Muscle of leg (tissue), 11 donors: ENCODE measurements around the gene TH. TPM values are rescaled to one million over a fixed set of nuclear protein-coding genes. Genes with fewer than 3 reads are reported as not detected.

Experiments used
- DNase-seq: peaks from one replicate; pipeline ENCODE4 v3.0.0; 2013
- H3K27ac ChIP-seq: one replicate; pipeline ENCODE4 v1.5.1; 2013; ENCODE audit warnings: mild to moderate bottlenecking, low read length, control low read depth
- H3K27me3 ChIP-seq: one replicate; pipeline ENCODE4 v1.6.1; 2013; ENCODE audit warnings: low read length; ENCODE audit not compliant: control insufficient read depth, insufficient read depth
- H3K36me3 ChIP-seq: one replicate; pipeline ENCODE4 v1.6.1; 2013; ENCODE audit warnings: low read length; ENCODE audit not compliant: control insufficient read depth, insufficient read depth
- H3K4me1 ChIP-seq: one replicate; pipeline ENCODE4 v1.6.1; 2013; ENCODE audit warnings: low read length; ENCODE audit not compliant: control insufficient read depth, insufficient read depth
- H3K4me3 ChIP-seq: one replicate; pipeline ENCODE4 v1.5.1; 2013; ENCODE audit warnings: low read length, control low read depth
- H3K9me3 ChIP-seq: replicated peaks from 2 replicates; pipeline ENCODE4 v1.6.1; 2013; ENCODE audit warnings: low read depth, low read length; ENCODE audit not compliant: control insufficient read depth
- WGBS: methylation state at CpG from one replicate; pipeline ENCODE4 v1.1.5; 2013; ENCODE audit warnings: missing lambda C conversion rate; ENCODE audit not compliant: insufficient coverage; 5-methylcytosine and 5-hydroxymethylcytosine counted together
- polyA plus RNA-seq, 8 donors: library from polyadenylated mRNA; unstranded; fragments of 120-200 nt; gene quantifications; one replicate each; pipeline versions ENCODE4 v1.2.1 to v1.2.3, GENCODE V29; 2013; ENCODE audit warnings: inconsistent platforms in 1 of 8, low replicate concordance in 1 of 8; ENCODE audit not compliant: insufficient read length in 8 of 8, insufficient read depth in 1 of 8
- total RNA-seq: library from RNA; stranded (reverse); fragments of 120-200 nt; gene quantifications from one replicate; pipeline ENCODE4 v1.2.4, GENCODE V29; 2013

TH gene
- total and polyA plus RNA-seq, 9 donors = 0.33 to 1.2 (median 0.58) TPM

DNA sequence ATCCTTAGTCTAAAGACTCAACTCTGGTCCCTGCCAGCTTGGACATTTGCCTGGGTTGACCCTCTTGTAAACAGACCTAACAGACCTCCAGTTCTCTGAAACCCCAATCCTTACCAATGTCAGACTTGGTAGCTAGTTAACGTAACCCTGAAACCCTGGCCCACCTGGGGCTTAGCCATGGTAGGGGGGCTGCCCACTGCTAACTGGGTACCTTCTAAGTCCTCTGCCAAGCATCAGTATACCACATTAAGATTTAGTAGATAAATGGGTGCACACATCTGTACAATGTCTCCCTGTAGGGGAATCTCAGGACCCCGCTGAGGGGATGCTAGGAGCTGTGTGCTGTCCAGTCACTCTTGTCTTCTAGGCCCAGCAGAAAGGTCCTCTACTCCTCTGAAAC, 29.9 kb upstream of the TH start:
- 100% methylated on average over 1 of the region's 2 CpGs for WGBS
- Histone ChIP-seq H3K9me3 (no peaks in the 10 kb centered on the region), H3K36me3 (no peaks in the 10 kb centered on the region), H3K27ac (no peak overlapping the region), H3K27me3 (peaks cover 2% of the 10 kb centered on the region), H3K4me3 (no peak overlapping the region), H3K4me1 (no peaks in the 10 kb centered on the region)
- DNase-seq = no peak

DNA sequence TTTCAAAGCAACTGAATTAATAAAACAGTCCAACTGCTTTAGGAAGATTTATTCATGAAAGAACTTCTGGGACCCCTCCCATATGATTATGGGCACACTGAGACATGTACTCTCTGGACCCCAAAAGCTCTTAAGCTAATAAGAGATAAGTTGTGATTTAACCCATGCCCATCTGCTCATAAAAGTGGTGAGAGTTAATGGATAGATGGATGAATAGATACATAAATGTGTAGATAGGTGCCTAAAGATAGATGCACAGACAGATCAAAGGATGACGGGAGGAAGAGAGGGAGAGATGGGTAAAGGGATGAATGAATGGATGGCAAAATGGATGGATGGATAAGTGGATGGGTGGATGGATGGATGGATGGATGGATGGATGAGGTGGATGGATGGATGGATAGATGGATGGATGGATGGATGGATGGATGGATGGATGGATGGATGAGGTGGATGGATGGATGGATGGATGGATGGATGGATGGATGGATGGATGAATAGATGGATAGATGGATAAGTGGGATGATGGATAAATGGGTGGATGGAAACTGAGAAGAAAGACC, 29.4 kb upstream of the TH start:
- Histone ChIP-seq H3K9me3 (no peaks in the 10 kb centered on the region), H3K27me3 (peaks cover 2% of the 10 kb centered on the region), H3K4me1 (no peaks in the 10 kb centered on the region), H3K36me3 (no peaks in the 10 kb centered on the region), H3K4me3 (no peak overlapping the region), H3K27ac (no peak overlapping the region)
- DNase-seq = no peak
- WGBS = 100% methylated on average over 1 of the region's 1 CpG

DNA sequence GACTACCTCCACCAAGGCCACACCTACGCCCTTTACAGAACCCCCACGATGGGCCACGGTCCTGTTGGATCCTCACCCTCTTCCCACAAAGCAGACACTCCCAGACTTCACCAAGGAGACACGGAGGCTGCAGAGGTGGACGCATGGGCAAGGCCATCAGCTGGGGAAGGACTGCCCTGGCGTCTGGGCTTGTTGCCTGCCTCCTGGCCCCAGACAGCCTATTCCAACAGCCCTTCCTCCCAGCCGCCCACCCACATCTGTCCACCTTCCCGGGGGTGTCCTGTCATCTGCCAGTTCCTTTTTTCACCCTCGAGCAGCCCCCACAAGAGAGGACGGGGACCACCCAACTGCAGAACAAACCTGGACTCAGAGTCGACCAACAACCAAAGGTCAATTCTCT, 28.9 kb upstream of the TH start:
- 79% methylated on average over 5 of the region's 11 CpGs for WGBS
- peaks cover 2% of the 10 kb centered on the region for H3K27me3 ChIP-seq
- no peaks in the 10 kb centered on the region for H3K4me1 ChIP-seq
- no peak overlapping the region for H3K27ac ChIP-seq
- no peak for DNase-seq
- no peak overlapping the region for H3K4me3 ChIP-seq
- H3K36me3 ChIP-seq = no peaks in the 10 kb centered on the region
- H3K9me3 ChIP-seq = no peaks in the 10 kb centered on the region

DNA sequence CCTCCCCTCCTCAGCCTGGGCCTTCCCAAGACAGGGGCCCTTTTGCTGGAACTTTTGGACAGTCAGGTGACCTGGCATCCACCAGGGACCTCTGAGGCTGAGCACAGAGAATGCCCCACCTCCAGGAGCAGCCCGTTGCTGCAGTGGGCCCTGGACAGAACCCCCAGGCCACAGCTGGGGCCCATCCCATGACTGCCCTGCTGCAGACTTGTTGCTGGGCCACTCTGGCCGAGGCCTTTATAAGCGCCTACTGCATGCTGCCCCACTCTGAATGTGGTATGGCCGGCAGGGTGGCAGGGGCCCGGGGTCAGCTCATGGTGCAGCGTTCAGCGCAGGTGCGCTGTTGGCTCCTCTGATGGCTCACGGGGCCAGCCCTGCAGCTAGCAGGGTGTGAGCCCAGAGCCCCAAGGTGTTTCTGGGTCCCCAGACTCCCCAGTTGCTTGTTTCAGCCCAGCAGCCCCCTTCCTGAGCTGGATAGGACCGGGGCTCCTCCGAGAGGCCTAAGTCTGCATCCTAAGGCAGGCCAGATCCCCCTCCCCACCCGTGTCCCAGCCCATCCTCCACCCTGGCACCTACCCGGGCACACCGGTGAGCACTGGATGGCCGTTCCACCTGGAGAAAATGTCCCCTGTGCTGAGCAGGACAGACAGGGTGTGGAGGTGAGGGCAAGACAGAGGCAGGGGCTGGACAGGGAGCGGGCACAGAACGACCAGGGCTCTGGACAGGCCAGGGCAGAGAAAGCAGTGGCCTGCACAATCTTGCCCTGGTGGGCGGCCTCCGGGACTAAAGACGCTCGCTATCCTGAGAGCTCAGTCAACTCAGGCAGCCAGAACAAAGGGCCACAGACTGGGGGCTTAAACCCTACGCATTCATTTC, 28.1 kb upstream of the TH start:
- no peaks in the 10 kb centered on the region for H3K36me3 ChIP-seq
- DNase-seq = no peak

DNA sequence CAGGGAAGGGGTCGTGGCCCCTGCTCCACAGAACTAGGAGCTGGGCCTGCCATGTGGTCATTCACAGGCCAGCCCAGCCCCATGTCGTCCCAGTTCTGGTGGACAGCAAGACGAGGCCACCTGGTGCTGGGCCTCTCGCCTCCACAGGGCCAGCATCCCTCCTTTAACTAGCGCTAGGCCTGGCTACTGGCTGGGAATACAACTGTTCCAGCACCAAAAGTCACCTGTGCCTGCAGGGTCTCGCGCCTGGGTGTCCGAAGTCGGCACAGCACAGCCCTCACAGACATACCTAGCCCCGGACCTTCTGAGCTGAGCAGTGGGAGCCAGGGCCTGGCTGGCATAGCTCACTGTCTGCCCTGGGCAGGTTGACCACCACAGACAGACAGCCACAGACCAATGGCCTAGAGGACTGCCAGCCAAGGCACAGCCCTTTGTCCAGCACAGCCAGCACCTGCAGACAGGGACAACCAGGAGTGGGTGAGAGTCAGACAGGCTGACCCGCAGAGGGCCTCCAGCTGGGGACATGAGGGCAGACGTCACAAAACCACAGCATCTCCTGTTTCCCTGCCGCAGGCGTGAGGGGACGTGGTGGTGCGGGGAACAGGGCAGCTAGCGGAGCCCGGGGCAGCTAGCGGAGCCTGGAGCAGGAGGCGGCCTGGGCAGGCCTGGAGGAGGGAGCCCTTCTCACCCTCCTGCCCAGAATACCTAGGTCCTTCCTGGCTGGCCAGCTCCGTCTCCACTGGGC, 27.2 kb upstream of the TH start:
- Histone ChIP-seq H3K27me3 (peaks cover 2% of the 10 kb centered on the region), H3K4me3 (no peak overlapping the region), H3K9me3 (no peaks in the 10 kb centered on the region), H3K36me3 (no peaks in the 10 kb centered on the region), H3K4me1 (peaks cover 14% of the 10 kb centered on the region), H3K27ac (no peak overlapping the region)
- DNase-seq = no peak
- 64% methylated on average over 15 of the region's 21 CpGs for whole genome bisulfite sequencing

More for the DNA sequence above, 28.1 kb upstream of the TH start:
- no peak overlapping the region for H3K27ac ChIP-seq
- peaks cover 7% of the 10 kb centered on the region for H3K4me1 ChIP-seq
- no peak overlapping the region for H3K4me3 ChIP-seq
- no peaks in the 10 kb centered on the region for H3K9me3 ChIP-seq
- 86% methylated on average over 19 of the region's 22 CpGs for WGBS
- H3K27me3 ChIP-seq = peaks cover 2% of the 10 kb centered on the region

DNA sequence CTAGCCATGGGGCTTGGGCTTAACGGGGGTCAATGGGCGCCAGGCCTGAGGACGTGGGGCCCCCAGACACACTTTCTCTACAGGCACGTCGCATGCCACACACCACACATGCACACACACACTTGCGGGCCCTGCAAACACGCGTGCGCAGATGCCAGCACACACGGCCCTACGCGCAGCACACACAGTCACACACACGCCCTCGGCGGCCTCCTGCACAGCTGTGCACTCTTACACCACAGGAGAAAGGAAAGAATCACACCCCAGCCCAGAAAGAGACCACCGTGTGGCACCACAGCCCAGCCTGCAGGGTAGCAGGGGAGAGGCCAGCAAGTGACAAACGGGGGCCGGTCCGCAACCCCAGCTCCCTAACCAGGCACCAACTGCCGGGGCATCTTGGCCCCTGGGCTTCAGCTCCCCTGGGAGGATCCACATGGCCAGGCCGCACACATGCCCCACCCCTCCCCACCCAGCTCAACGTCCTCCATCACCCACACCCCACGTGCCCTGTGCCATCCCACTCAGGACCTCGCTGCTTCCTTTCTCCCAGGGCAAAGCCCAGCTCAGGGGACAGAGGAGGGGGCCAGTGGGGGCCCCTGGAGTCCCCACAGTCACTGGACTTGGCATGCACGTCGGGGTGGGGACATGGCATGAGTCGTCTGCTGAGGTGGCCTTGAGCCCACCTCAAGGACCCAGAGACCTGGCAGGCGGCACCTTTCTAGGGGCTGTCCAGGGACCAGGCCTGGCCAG, 26.3 kb upstream of the TH start:
- DNase-seq = no peak

DNA sequence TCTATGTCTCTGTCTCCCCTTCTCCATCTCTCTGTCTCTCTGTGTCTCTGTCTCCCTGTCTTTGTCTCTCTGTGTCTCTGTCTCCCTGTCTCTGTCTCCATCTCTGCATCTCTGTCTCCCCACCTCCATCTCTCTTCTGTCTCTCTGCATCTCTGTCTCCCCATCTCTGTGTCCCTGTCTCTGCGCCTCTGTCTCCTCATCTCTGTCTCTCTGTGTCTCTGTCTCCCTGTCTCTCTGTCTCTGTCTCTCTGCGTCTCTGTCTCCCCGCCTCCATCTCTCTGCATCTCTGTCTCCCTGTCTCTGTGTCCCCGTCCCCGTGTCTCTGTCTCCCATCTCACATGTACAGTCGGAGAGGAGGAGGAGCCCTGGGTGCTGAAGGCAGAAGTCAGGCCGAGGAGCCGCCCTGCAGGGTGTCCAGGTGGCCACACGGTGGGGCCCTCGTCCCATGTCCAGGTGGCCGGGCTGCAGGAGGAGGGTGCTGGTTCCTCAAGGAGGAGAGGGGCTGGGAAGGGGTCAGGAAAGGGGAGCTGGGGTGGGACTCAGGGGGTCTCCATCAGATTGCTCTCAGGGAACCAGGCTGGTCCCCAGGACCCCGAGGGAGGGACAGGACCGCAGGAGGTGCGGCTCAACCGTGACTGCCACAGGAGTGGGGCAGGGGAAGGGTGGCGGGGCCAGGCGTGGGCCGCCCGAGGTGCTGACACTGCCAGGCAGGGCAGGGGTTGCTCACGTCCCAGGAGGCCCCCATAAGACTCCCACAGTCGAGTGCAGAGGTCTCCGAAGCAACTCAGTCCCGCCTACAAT, 25.6 kb upstream of the TH start:
- 43% methylated on average over 19 of the region's 23 CpGs for WGBS
- no peak overlapping the region for H3K27ac ChIP-seq
- H3K36me3 ChIP-seq = no peaks in the 10 kb centered on the region
- H3K9me3 ChIP-seq = no peaks in the 10 kb centered on the region
- peaks cover 23% of the 10 kb centered on the region for H3K4me1 ChIP-seq
- peak; percentile 76 for DNase-seq
- H3K4me3 ChIP-seq = no peak overlapping the region
- H3K27me3 ChIP-seq = no peaks in the 10 kb centered on the region

More for the DNA sequence above, 26.3 kb upstream of the TH start:
- H3K9me3 ChIP-seq = no peaks in the 10 kb centered on the region
- H3K36me3 ChIP-seq = no peaks in the 10 kb centered on the region
- H3K4me3 ChIP-seq = no peak overlapping the region
- H3K4me1 ChIP-seq = peaks cover 23% of the 10 kb centered on the region
- peaks cover under 1% of the 10 kb centered on the region for H3K27me3 ChIP-seq
- 75% methylated on average over 14 of the region's 28 CpGs for WGBS
- H3K27ac ChIP-seq = no peak overlapping the region

DNA sequence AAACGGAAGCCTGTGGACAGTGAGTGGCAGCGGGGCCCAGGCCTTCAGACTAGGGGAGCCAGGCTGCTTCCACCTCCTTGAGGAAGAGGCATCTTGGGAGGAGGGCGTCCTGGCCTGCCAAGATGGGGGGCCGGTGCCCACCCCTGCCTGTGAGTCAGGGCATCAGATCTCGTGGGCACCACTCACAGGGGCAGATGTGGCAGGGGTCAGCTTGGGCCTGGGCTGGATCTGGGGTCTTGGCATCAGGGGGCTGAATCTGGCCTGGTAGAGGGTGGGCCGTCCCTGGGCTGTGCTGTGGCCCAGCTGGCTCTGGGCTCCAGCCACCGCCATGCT, 24.1 kb upstream of the TH start:
- H3K27ac ChIP-seq = no peak overlapping the region
- DNase-seq = no peak
- 100% methylated on average over 4 of the region's 7 CpGs for WGBS

DNA sequence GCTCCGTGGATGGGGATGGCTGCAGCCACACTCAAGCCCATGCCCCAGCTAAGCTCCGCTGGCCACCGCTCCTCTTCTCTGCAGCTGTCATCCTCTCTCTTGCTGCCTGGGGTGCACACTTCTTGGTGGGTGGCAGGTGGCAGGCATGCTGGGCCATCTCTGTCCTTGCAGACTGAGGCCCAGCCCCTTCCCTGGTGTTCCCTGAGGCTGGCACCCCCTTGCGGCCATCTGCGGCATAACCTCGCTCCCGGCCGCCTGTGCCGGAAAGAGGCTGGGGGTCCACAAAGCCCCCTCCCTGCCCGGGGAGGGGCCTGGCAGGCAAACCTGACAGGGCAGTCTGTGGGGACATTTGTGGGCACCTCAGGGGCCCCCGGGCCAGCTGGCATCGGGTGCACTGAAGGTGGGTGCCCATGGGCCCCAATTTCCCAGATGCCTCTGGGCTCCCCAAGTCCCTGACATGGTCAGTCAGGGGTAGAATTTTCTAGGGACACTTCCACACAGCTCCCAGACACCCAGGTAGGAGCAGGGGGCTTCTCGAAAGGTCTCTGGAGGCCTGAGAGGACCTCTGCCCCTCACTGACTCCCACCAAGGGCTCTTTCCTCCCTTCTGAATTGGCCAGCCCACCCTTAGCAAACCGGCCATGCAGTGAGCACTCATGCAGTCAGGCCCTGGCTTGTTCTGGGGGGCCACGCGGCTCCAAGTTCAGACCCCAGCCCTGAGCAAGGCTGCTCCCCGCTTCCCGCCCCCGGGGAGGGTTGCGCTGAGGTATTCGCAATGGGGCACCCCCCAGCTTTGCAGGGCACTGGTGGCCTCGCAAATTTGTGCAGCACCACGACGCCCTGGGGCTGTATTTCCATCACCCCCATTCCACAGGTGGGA, 23.5 kb upstream of the TH start:
- Histone ChIP-seq H3K4me1 (peaks cover 34% of the 10 kb centered on the region), H3K27me3 (peaks cover 4% of the 10 kb centered on the region), H3K9me3 (no peaks in the 10 kb centered on the region), H3K27ac (no peak overlapping the region), H3K36me3 (no peaks in the 10 kb centered on the region), H3K4me3 (no peak overlapping the region)
- DNase-seq = peak; percentile 74
- 44% methylated on average over 20 of the region's 24 CpGs for WGBS

More for the DNA sequence above, 24.1 kb upstream of the TH start:
- H3K9me3 ChIP-seq = no peaks in the 10 kb centered on the region
- peaks cover 2% of the 10 kb centered on the region for H3K27me3 ChIP-seq
- H3K4me3 ChIP-seq = no peak overlapping the region
- no peaks in the 10 kb centered on the region for H3K36me3 ChIP-seq
- peaks cover 28% of the 10 kb centered on the region for H3K4me1 ChIP-seq
